Erythroblast (primary cell): ENCODE data around the gene GARRE1.

ENCODE experiments used
- GATA1 ChIP-seq: IDR thresholded peaks from 2 replicates; pipeline ENCODE4 v1.6.1; 2011; ENCODE audit warnings: low read depth, mild to moderate bottlenecking, control low read depth, low read length, moderate library complexity
- POLR2A ChIP-seq: IDR thresholded peaks from 2 replicates; pipeline ENCODE4 v1.6.1; 2011; ENCODE audit warnings: mild to moderate bottlenecking, low read length

DNA sequence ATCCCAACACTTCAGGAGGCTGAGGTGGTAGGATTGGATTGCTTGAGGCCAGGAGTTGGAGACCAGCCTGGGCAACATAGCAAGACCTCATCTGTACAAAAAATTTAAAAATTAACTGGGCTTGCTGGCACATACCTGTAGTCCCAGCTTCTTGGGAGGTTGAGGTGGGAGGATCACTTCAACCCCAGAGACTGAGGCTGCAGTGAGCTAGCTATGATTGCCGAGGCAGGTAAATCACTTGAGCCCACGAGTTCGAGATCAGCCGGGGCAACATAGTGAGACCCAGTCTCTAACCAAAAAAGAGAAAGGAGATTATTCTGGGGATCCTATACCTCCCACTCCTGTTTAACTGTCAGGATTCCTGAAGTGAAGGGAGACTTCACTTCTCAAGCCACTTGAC, 16.4 kb upstream of the GARRE1 start:
- TF ChIP-seq POLR2A, result no peak
- no peak for TF ChIP-seq GATA1
